Measurements from ENCODE around the gene PCSK1. TPM values are rescaled to one million over a fixed set of nuclear protein-coding genes. Genes with fewer than 3 reads are reported as not detected.

Gene PCSK1
- polyA plus RNA-seq, 1 of the 3 experiments (the other 2 are of a cell fraction): 0.08 TPM

GRCh38 chr5:96353220-96353619, 79.8 kb downstream of the PCSK1 start:
- WGBS (ENCODE audit: low lambda C conversion rate): 38% methylated on average over 1 of the region's 1 CpG
- no peaks in the 10 kb centered on the region for H3K27me3 ChIP-seq (ENCODE audit: insufficient read depth)
- ChIA-PET POLR2A (no interaction called here), CTCF (interaction anchor here (1.1 to 2.7 kb wide), 4 partner anchors 8 to 249 kb away, joined by 3 to 11 read pairs (median 5); no protein-coding TSS in a partner anchor)
- H3K4me2 ChIP-seq: no peak overlapping the region
- no peak for DNase-seq
- no peaks in the 10 kb centered on the region for H3K79me2 ChIP-seq (ENCODE audit: insufficient read depth)
- no peak overlapping the region for H3K4me3 ChIP-seq (ENCODE audit: low read depth in 2 of 2, low read length in 1 of 2)
- 0 out of 2 replicates have a peak, but pooled peaks cover 4% of the 10 kb centered on the region for H3K9me3 ChIP-seq
- no peaks in the 10 kb centered on the region for H4K20me1 ChIP-seq (ENCODE audit: insufficient read depth)
- TF ChIP-seq JUND (IDR thresholded peaks at IDR 0.05): no peak
- TF ChIP-seq USF1 (IDR thresholded peaks at IDR 0.05; ENCODE audit: borderline replicate concordance, low read depth): no peak
- TF ChIP-seq USF2 (IDR thresholded peaks at IDR 0.05; ENCODE audit: borderline replicate concordance, low read depth, low read length): no peak
- TF ChIP-seq FOXM1 (IDR thresholded peaks at IDR 0.05; ENCODE audit: low read depth): no peak
- no peak for TF ChIP-seq SIN3A (IDR thresholded peaks at IDR 0.05; ENCODE audit: borderline replicate concordance, low read depth, low read length)
- no peak for TF ChIP-seq SMC3 (IDR thresholded peaks at IDR 0.05; ENCODE audit: low read depth, low read length)
- no peak for TF ChIP-seq IRF3 (IDR thresholded peaks at IDR 0.05; ENCODE audit: low read depth, low read length)
- no peak for TF ChIP-seq EP300 (IDR thresholded peaks at IDR 0.05; ENCODE audit: borderline replicate concordance in 1 of 2, low read depth in 1 of 2, low read length in 1 of 2)
- no peak for TF ChIP-seq RFX5 (IDR thresholded peaks at IDR 0.05; ENCODE audit: low read length)
- no peak for TF ChIP-seq FOXJ3 (CRISPR knock-in tag; IDR thresholded peaks at IDR 0.05)
- TF ChIP-seq RXRA (IDR thresholded peaks at IDR 0.05; ENCODE audit: borderline replicate concordance, low read depth): no peak
- TF ChIP-seq GATA2 (CRISPR knock-in tag; IDR thresholded peaks at IDR 0.05): no peak
- H3K4me1 ChIP-seq (ENCODE audit: control insufficient read depth in 1 of 2, insufficient read depth in 2 of 2, low read depth in 1 of 2, low read length in 1 of 2): no peaks in the 10 kb centered on the region
- no peak overlapping the region for H3K27ac ChIP-seq (ENCODE audit: low read depth in 2 of 2, low read length in 1 of 2)
- no peak overlapping the region for H2AFZ ChIP-seq (ENCODE audit: low read depth)
- no peaks in the 10 kb centered on the region for H3K36me3 ChIP-seq (replicated peaks in 1 of 2; ENCODE audit: control insufficient read depth in 1 of 2, insufficient read depth in 2 of 2, low read length in 1 of 2)
- H3K9me2 ChIP-seq: no peaks in the 10 kb centered on the region
- H3F3A ChIP-seq (replicated peaks; ENCODE audit: insufficient read depth): no peaks in the 10 kb centered on the region
- no peak overlapping the region for H3K9ac ChIP-seq

- Histone ChIP-seq H3K27ac (ENCODE audit: low read depth in 2 of 2, low read length in 1 of 2) (no peak overlapping the region), H3K4me1 (ENCODE audit: control insufficient read depth in 1 of 2, insufficient read depth in 2 of 2, low read depth in 1 of 2, low read length in 1 of 2) (peaks cover 0 to 7% of the 10 kb centered on the region in 2 experiments; a peak in 1 of 4 replicates), H3K36me3 (replicated peaks in 1 of 2; ENCODE audit: control insufficient read depth in 1 of 2, insufficient read depth in 2 of 2, low read length in 1 of 2) (no peaks in the 10 kb centered on the region), H3K79me2 (ENCODE audit: insufficient read depth) (no peaks in the 10 kb centered on the region), H3F3A (replicated peaks; ENCODE audit: insufficient read depth) (no peaks in the 10 kb centered on the region), H3K4me3 (ENCODE audit: low read depth in 2 of 2, low read length in 1 of 2) (no peak overlapping the region), H3K9ac (no peak overlapping the region), H4K20me1 (ENCODE audit: insufficient read depth) (no peaks in the 10 kb centered on the region), H3K9me2 (no peaks in the 10 kb centered on the region), H2AFZ (ENCODE audit: low read depth) (no peak overlapping the region), H3K27me3 (ENCODE audit: insufficient read depth) (no peaks in the 10 kb centered on the region), H3K9me3 (no peaks in the 10 kb centered on the region), H3K4me2 (no peak overlapping the region)
- WGBS (ENCODE audit: low lambda C conversion rate): 61% methylated on average over 2 of the region's 2 CpGs
- ChIA-PET CTCF (interaction anchor here (1.0 to 2.4 kb wide), 2 partner anchors 252 to 337 kb away, joined by 3 to 18 read pairs; no protein-coding TSS in a partner anchor), POLR2A (no interaction called here)
- TF ChIP-seq USF2 (IDR thresholded peaks at IDR 0.05; ENCODE audit: borderline replicate concordance, low read depth, low read length) (no peak), JUND (IDR thresholded peaks at IDR 0.05) (no peak), EZH2phosphoT487 (IDR thresholded peaks at IDR 0.05; ENCODE audit: borderline replicate concordance, low read depth) (no peak), POLR2AphosphoS5 (IDR thresholded peaks at IDR 0.05; ENCODE audit: low read depth, low read length) (no peak), FOXJ3 (CRISPR knock-in tag; IDR thresholded peaks at IDR 0.05) (no peak), NFIC (IDR thresholded peaks at IDR 0.05; ENCODE audit: borderline replicate concordance) (no peak), MXI1 (IDR thresholded peaks at IDR 0.05; ENCODE audit: low read depth, low read length) (no peak), RAD21 (IDR thresholded peaks at IDR 0.05; ENCODE audit: low read length) (no peak), IRF3 (IDR thresholded peaks at IDR 0.05; ENCODE audit: low read depth, low read length) (no peak)
- DNase-seq: no peak
Observed at GRCh38 chr5:96350678-96351077, 82.4 kb downstream of the PCSK1 start.
